HepG2 (cell line): ENCODE data around the gene DUSP9. TPM values are rescaled to one million over a fixed set of nuclear protein-coding genes. Genes with fewer than 3 reads are reported as not detected.

Experiments used
- AGO2 ChIP-seq: fragments of 200-400 bp; formaldehyde crosslinking; optimal IDR thresholded peaks from 2 replicates; pipeline ENCODE3; 2017; ENCODE audit warnings: mild to moderate bottlenecking, low read depth, low read length, moderate library complexity
- BRD4 ChIP-seq: sonication (generic); formaldehyde crosslinking; IDR thresholded peaks from 2 replicates; pipeline ENCODE4 v1.4.0; 2020; ENCODE audit warnings: missing genetic modification reagents
- CBX5 ChIP-seq: sonication (generic); formaldehyde crosslinking; IDR thresholded peaks from 2 replicates; pipeline ENCODE4 v1.4.0; 2020; ENCODE audit warnings: missing genetic modification reagents, borderline replicate concordance
- CHD2 ChIP-seq: IDR thresholded peaks from 2 replicates; pipeline ENCODE4 v1.6.1; 2011; ENCODE audit warnings: low read depth, low read length, improper control_type of control experiment
- HNRNPK ChIP-seq: fragments of 200-400 bp; formaldehyde crosslinking; IDR thresholded peaks from 2 replicates; pipeline ENCODE4 v1.6.1; 2018; ENCODE audit warnings: low read length, low read depth, moderate library complexity, mild to moderate bottlenecking; ENCODE audit not compliant: poor library complexity, severe bottlenecking
- HNRNPL ChIP-seq: fragments of 200-400 bp; formaldehyde crosslinking; IDR thresholded peaks from 2 replicates; pipeline ENCODE4 v1.6.1; 2017; ENCODE audit warnings: mild to moderate bottlenecking, low read depth, low read length
- IRF2 ChIP-seq: IDR thresholded peaks from 2 replicates; pipeline ENCODE4 v1.6.1; 2018; ENCODE audit warnings: missing genetic modification reagents, missing compliant biosample characterization
- RBFOX2 ChIP-seq: fragments of 200-400 bp; formaldehyde crosslinking; IDR thresholded peaks from 2 replicates; pipeline ENCODE4 v1.6.1; 2017; ENCODE audit warnings: low read depth, mild to moderate bottlenecking, low read length
- SMARCC2 ChIP-seq: fragments of 450-650 bp; IDR thresholded peaks from 2 replicates; pipeline ENCODE4 v1.6.1; 2017; ENCODE audit warnings: antibody characterized with exemption, mild to moderate bottlenecking
- SOX5 ChIP-seq: IDR thresholded peaks from 2 replicates; pipeline ENCODE4 v1.6.1; 2016; ENCODE audit warnings: borderline replicate concordance
- ZBTB21 ChIP-seq: sonication (generic); formaldehyde crosslinking; IDR thresholded peaks from 2 replicates; pipeline ENCODE4 v1.4.0; 2020; ENCODE audit warnings: missing genetic modification reagents
- ZNF263 ChIP-seq: sonication (generic); formaldehyde crosslinking; IDR thresholded peaks from 2 replicates; pipeline ENCODE4 v1.4.0; 2020; ENCODE audit warnings: missing genetic modification reagents
- polyA plus RNA-seq, 8 experiments: library from polyadenylated mRNA; depleted of rRNA in 3 of 8; stranded (reverse) in 7 of 8; unstranded in 1 of 8; fragments of >200 nt; fragmentation: Illumina TruSeq in 4 of 8; extraction: Trizol in 4 of 8; gene quantifications; 2 replicates each; pipeline versions ENCODE4 v1.2.1 to v1.2.3, GENCODE V29; 2011 to 2016; ENCODE audit warnings: low read depth in 4 of 8, missing spikeins in 1 of 8, mixed read lengths in 1 of 8; ENCODE audit not compliant: insufficient read depth in 1 of 8
- total RNA-seq, 5 experiments: library from RNA; depleted of rRNA; stranded (reverse); fragments of >200 nt; fragmentation: Illumina TruSeq; extraction: Trizol; gene quantifications; 2 replicates each; pipeline ENCODE4 v1.2.3, GENCODE V29; 2016; ENCODE audit warnings: low read depth in 1 of 5
- TF ChIP-seq, protein P1 (sequence below): sonication (generic); formaldehyde crosslinking; IDR thresholded peaks from 2 replicates; pipeline ENCODE4 v1.5.1; 2020; ENCODE audit warnings: mild to moderate bottlenecking, missing genetic modification reagents, moderate library complexity
- TF ChIP-seq, protein P2 (sequence below): sonication (generic); formaldehyde crosslinking; IDR thresholded peaks from 2 replicates; pipeline ENCODE4 v1.4.0; 2020; ENCODE audit warnings: missing genetic modification reagents
- TF ChIP-seq, protein P3 (sequence below): sonication (generic); formaldehyde crosslinking; conservative IDR thresholded peaks from 2 replicates; pipeline ENCODE4 v1.8.1; 2023; ENCODE audit warnings: missing genetic modification reagents
- TF ChIP-seq, protein P4 (sequence below): sonication (generic); formaldehyde crosslinking; IDR thresholded peaks from 2 replicates; pipeline ENCODE4 v1.5.0; 2020; ENCODE audit warnings: mild to moderate bottlenecking, missing genetic modification reagents, borderline replicate concordance

Gene DUSP9
- total and polyA plus RNA-seq, 2 of the 13 experiments (the other 11 are each of a cell fraction or from before 2014, with no cell fraction given) = 235 to 435 TPM

DNA sequence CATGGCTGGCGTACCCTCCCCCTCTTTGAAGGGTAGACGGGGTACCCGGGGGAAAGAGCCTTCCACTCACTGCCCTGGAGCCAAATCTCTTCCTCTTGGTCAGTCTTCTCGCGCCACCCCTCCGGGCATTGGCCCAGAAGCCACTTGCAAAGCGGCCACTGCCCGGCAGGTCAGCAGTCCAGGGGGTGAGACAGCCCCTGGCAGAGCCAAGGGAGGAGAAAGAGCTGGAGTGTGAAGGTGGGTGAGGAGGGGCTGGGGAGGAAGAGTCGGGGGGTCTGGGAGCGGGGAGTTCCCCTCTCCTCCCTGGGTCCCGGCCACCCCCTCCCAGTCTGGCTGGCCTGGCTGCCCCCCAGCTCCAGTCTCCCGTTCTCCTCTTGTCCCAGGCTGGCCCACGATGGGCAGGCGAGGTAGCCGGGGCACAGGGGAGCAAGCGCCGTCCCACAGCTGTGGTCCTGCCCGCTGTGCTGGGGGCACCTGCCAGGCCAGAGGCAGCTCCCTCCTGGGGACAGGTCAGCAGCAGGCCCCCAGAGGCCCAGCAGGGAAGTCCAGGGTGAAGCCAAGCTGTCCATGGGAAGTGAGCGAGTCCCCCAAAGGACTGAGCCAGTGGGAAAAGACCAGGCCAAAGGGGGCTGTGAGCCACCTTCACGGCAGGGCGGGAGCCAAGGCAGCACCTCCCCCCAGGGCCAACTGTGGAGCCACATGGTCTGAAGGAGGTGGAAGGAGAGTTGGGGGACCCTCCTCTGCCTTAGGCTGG is 21.6 kb upstream of the DUSP9 start (continued):
- TF ChIP-seq, protein P1, sequence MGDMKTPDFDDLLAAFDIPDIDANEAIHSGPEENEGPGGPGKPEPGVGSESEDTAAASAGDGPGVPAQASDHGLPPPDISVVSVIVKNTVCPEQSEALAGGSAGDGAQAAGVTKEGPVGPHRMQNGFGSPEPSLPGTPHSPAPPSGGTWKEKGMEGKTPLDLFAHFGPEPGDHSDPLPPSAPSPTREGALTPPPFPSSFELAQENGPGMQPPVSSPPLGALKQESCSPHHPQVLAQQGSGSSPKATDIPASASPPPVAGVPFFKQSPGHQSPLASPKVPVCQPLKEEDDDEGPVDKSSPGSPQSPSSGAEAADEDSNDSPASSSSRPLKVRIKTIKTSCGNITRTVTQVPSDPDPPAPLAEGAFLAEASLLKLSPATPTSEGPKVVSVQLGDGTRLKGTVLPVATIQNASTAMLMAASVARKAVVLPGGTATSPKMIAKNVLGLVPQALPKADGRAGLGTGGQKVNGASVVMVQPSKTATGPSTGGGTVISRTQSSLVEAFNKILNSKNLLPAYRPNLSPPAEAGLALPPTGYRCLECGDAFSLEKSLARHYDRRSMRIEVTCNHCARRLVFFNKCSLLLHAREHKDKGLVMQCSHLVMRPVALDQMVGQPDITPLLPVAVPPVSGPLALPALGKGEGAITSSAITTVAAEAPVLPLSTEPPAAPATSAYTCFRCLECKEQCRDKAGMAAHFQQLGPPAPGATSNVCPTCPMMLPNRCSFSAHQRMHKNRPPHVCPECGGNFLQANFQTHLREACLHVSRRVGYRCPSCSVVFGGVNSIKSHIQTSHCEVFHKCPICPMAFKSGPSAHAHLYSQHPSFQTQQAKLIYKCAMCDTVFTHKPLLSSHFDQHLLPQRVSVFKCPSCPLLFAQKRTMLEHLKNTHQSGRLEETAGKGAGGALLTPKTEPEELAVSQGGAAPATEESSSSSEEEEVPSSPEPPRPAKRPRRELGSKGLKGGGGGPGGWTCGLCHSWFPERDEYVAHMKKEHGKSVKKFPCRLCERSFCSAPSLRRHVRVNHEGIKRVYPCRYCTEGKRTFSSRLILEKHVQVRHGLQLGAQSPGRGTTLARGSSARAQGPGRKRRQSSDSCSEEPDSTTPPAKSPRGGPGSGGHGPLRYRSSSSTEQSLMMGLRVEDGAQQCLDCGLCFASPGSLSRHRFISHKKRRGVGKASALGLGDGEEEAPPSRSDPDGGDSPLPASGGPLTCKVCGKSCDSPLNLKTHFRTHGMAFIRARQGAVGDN = peak; percentile 78
- TF ChIP-seq CBX5 (CRISPR knock-in tag) (no peak), SMARCC2 (no peak), AGO2 (peak; percentile 92), ZNF263 (CRISPR knock-in tag) (no peak), ZBTB21 (CRISPR knock-in tag) (no peak), HNRNPL (peak; percentile 72; the same call in 1 of the 2 replicates), HNRNPK (peak; percentile 70), BRD4 (peak; percentile 45), IRF2 (CRISPR knock-in tag) (0 out of 2 replicates have a peak, but pooled peaks have one; percentile 21), CHD2 (no peak), SOX5 (CRISPR knock-in tag) (no peak), RBFOX2 (peak; percentile 85)
- TF ChIP-seq, protein P2, sequence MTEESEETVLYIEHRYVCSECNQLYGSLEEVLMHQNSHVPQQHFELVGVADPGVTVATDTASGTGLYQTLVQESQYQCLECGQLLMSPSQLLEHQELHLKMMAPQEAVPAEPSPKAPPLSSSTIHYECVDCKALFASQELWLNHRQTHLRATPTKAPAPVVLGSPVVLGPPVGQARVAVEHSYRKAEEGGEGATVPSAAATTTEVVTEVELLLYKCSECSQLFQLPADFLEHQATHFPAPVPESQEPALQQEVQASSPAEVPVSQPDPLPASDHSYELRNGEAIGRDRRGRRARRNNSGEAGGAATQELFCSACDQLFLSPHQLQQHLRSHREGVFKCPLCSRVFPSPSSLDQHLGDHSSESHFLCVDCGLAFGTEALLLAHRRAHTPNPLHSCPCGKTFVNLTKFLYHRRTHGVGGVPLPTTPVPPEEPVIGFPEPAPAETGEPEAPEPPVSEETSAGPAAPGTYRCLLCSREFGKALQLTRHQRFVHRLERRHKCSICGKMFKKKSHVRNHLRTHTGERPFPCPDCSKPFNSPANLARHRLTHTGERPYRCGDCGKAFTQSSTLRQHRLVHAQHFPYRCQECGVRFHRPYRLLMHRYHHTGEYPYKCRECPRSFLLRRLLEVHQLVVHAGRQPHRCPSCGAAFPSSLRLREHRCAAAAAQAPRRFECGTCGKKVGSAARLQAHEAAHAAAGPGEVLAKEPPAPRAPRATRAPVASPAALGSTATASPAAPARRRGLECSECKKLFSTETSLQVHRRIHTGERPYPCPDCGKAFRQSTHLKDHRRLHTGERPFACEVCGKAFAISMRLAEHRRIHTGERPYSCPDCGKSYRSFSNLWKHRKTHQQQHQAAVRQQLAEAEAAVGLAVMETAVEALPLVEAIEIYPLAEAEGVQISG = 0 out of 2 replicates have a peak, but pooled peaks have one; percentile 12
- TF ChIP-seq, protein P3, sequence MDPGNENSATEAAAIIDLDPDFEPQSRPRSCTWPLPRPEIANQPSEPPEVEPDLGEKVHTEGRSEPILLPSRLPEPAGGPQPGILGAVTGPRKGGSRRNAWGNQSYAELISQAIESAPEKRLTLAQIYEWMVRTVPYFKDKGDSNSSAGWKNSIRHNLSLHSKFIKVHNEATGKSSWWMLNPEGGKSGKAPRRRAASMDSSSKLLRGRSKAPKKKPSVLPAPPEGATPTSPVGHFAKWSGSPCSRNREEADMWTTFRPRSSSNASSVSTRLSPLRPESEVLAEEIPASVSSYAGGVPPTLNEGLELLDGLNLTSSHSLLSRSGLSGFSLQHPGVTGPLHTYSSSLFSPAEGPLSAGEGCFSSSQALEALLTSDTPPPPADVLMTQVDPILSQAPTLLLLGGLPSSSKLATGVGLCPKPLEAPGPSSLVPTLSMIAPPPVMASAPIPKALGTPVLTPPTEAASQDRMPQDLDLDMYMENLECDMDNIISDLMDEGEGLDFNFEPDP (CRISPR knock-in tag) = 0 out of 2 replicates have a peak, but pooled peaks have one; percentile 83
- TF ChIP-seq, protein P4, sequence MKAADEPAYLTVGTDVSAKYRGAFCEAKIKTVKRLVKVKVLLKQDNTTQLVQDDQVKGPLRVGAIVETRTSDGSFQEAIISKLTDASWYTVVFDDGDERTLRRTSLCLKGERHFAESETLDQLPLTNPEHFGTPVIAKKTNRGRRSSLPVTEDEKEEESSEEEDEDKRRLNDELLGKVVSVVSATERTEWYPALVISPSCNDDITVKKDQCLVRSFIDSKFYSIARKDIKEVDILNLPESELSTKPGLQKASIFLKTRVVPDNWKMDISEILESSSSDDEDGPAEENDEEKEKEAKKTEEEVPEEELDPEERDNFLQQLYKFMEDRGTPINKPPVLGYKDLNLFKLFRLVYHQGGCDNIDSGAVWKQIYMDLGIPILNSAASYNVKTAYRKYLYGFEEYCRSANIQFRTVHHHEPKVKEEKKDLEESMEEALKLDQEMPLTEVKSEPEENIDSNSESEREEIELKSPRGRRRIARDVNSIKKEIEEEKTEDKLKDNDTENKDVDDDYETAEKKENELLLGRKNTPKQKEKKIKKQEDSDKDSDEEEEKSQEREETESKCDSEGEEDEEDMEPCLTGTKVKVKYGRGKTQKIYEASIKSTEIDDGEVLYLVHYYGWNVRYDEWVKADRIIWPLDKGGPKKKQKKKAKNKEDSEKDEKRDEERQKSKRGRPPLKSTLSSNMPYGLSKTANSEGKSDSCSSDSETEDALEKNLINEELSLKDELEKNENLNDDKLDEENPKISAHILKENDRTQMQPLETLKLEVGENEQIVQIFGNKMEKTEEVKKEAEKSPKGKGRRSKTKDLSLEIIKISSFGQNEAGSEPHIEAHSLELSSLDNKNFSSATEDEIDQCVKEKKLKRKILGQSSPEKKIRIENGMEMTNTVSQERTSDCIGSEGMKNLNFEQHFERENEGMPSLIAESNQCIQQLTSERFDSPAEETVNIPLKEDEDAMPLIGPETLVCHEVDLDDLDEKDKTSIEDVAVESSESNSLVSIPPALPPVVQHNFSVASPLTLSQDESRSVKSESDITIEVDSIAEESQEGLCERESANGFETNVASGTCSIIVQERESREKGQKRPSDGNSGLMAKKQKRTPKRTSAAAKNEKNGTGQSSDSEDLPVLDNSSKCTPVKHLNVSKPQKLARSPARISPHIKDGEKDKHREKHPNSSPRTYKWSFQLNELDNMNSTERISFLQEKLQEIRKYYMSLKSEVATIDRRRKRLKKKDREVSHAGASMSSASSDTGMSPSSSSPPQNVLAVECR (CRISPR knock-in tag) = peak; percentile 17; the same call in 1 of the 2 replicates
